GM21576 (cell line): ENCODE measurements around the gene NXF1.

ENCODE experiments used
- ATAC-seq: cut with Tn5 transposase; IDR thresholded peaks from one replicate; pipeline ENCODE4 v1.9.1; 2021; ENCODE audit warnings: mild to moderate bottlenecking, moderate library complexity; ENCODE audit not compliant: unreplicated experiment

NXF1 gene

GRCh38 chr11:62747475-62748160, 57.6 kb downstream of the NXF1 start:
- no peak for ATAC-seq
